ENCODE results near the gene HIPK1. TPM values are rescaled to one million over a fixed set of nuclear protein-coding genes. Genes with fewer than 3 reads are reported as not detected.

The HIPK1 gene
- total and polyA plus RNA-seq, 2 of the 13 experiments (the other 11 are each of a cell fraction or from before 2014, with no cell fraction given), result 20.8 to 33.4 TPM

- TF ChIP-seq ZBTB40 (IDR thresholded peaks at IDR 0.05) (no peak), ZBTB40 (CRISPR knock-in tag; IDR thresholded peaks at IDR 0.05) (0 out of 2 replicates have a peak, but pooled peaks have one; percentile 11), RXRA (CRISPR knock-in tag; IDR thresholded peaks at IDR 0.05) (0 out of 2 replicates have a peak, but pooled peaks have one; percentile 6), RFX3 (CRISPR knock-in tag; IDR thresholded peaks at IDR 0.05) (no peak), CEBPB (IDR thresholded peaks at IDR 0.05; ENCODE audit: borderline replicate concordance, low read depth, low read length) (no peak), ZNF83 (CRISPR knock-in tag; IDR thresholded peaks at IDR 0.05; ENCODE audit: borderline replicate concordance) (no peak), ZNF275 (CRISPR knock-in tag; IDR thresholded peaks at IDR 0.05; ENCODE audit: borderline replicate concordance) (no peak), ZNF260 (CRISPR knock-in tag; IDR thresholded peaks at IDR 0.05; ENCODE audit: borderline replicate concordance, low read depth) (no peak), ZNF468 (CRISPR knock-in tag; IDR thresholded peaks at IDR 0.05) (no peak), ZNF263 (CRISPR knock-in tag; IDR thresholded peaks at IDR 0.05) (no peak; the same call in 1 of the 2 replicates), ZNF280B (CRISPR knock-in tag; IDR thresholded peaks at IDR 0.05; ENCODE audit: borderline replicate concordance) (no peak), ZBTB7B (CRISPR knock-in tag; IDR thresholded peaks at IDR 0.05) (no peak; the same call in none of the 2 replicates), TP53 (CRISPR knock-in tag; conservative IDR thresholded peaks at IDR 0.05) (no peak), E2F1 (CRISPR knock-in tag; IDR thresholded peaks at IDR 0.05) (no peak), ZNF879 (CRISPR knock-in tag; IDR thresholded peaks at IDR 0.05) (no peak), ZNF225 (CRISPR knock-in tag; IDR thresholded peaks at IDR 0.05) (0 out of 2 replicates have a peak, but pooled peaks have one; percentile 43), ZNF180 (CRISPR knock-in tag; IDR thresholded peaks at IDR 0.05; ENCODE audit: borderline replicate concordance, low read depth) (0 out of 2 replicates have a peak, but pooled peaks have one; percentile 20), SRSF1 (optimal IDR thresholded peaks at IDR 0.05; ENCODE audit: low read depth, low read length) (no peak)
Measured at GRCh38 chr1:113905435-113905861, 23.7 kb upstream of the HIPK1 start (continued).
